Measurements from ENCODE around the gene FLAD1.

GRCh38 chr1:155008015-155008941 lies 25.1 kb downstream of the FLAD1 start:
- no peak for TF ChIP-seq MAX (CRISPR knock-in tag; IDR thresholded peaks at IDR 0.05)
- TF ChIP-seq PREB (CRISPR knock-in tag; IDR thresholded peaks at IDR 0.05; ENCODE audit: borderline replicate concordance), result no peak
